C4-2B (cell line): ENCODE data around the gene BCKDK.
"Not testable (repeated sequence)": the region's sequence is repeated elsewhere in the genome, so short reads cannot be mapped to it uniquely, and the experiment has no call there.

ENCODE experiments used
- H3K27ac ChIP-seq: fragments of 450-650 bp; 2 replicates; pipeline ENCODE4 v1.5.1; 2017
- CTCF ChIP-seq: fragments of 450-650 bp; conservative IDR thresholded peaks from 2 replicates; pipeline ENCODE4 v1.5.1; 2017; ENCODE audit warnings: mild to moderate bottlenecking
- ZFX ChIP-seq: fragments of 450-650 bp; IDR thresholded peaks from 2 replicates; pipeline ENCODE4 v1.6.1; 2017

Gene BCKDK

GRCh38 chr16:31136287-31136662 is 28.1 kb downstream of the BCKDK start:
- TF ChIP-seq ZFX = no peak
- no peak for TF ChIP-seq CTCF
- H3K27ac ChIP-seq = peak overlapping the region; percentile 76; the same call in 1 of the 2 replicates

- not testable (repeated sequence) for H3K27ac ChIP-seq
Observed at GRCh38 chr16:31136822-31137499, 28.8 kb downstream of the BCKDK start.

- H3K27ac ChIP-seq = no peak overlapping the region
- TF ChIP-seq ZFX (no peak), CTCF (no peak)
Observed at GRCh38 chr16:31138621-31139578, 30.7 kb downstream of the BCKDK start.

GRCh38 chr16:31141071-31141469 is 32.9 kb downstream of the BCKDK start:
- H3K27ac ChIP-seq = peak overlapping the region; percentile 87

GRCh38 chr16:31141489-31142108 is 33.4 kb downstream of the BCKDK start:
- peak overlapping the region; percentile 87 for H3K27ac ChIP-seq

GRCh38 chr16:31142109-31143010 is 34.2 kb downstream of the BCKDK start:
- TF ChIP-seq ZFX = peak; percentile 82; the same call in 1 of the 2 replicates
- TF ChIP-seq CTCF = peak; percentile 98
- peak overlapping the region; percentile 87 for H3K27ac ChIP-seq

More at GRCh38 chr16:31141489-31142108, 33.4 kb downstream of the BCKDK start:
- TF ChIP-seq CTCF = no peak
- no peak for TF ChIP-seq ZFX

GRCh38 chr16:31143011-31143693 is 35.0 kb downstream of the BCKDK start:
- TF ChIP-seq ZFX = no peak
- TF ChIP-seq CTCF = no peak
- peak overlapping the region; percentile 87 for H3K27ac ChIP-seq
